HepG2 (cell line): ENCODE data around the gene GRIK1. TPM values are rescaled to one million over a fixed set of nuclear protein-coding genes. Genes with fewer than 3 reads are reported as not detected.

Experiments
- ATAC-seq: fragments of 200-7000 bp; cut with Tn5 transposase; 3 replicates; pipeline ENCODE4 v1.9.1; 2020; ENCODE audit warnings: mild to moderate bottlenecking, moderate library complexity
- BruUV-seq: library from RNA; stranded (reverse); fragments of 400-500 nt; replicated peaks from 2 replicates; lab custom pipeline; 2021; lab: Mats Ljungman, UMichigan
- CTCF ChIA-PET: fragments of 300-600 bp; formaldehyde crosslinking; extraction: SDS; loops from one replicate; lab custom pipeline; 2021; ENCODE audit warnings: low total read pairs, inconsistent platforms, low intra/inter-chr PET ratio; lab: Yijun Ruan, JAX
- POLR2A ChIA-PET: fragments of 350-600 bp; sonication (Branson Sonifier 250); formaldehyde crosslinking; loops from one replicate; lab custom pipeline; 2020; ENCODE audit warnings: antibody characterized with exemption, inconsistent platforms; lab: Yijun Ruan, JAX
- DNase-seq: peaks from one replicate; pipeline ENCODE4 v3.0.0-alpha.2; 2015; ENCODE audit warnings: low spot score
- FAIRE-seq: peaks from 3 replicates; lab custom pipeline; 2011; peaks lifted over from hg19 to GRCh38; lab: Jason Lieb, UNC
- H2AFZ ChIP-seq: one replicate; pipeline ENCODE4 v1.6.1; 2011; ENCODE audit warnings: low read length, inconsistent platforms
- H3K27ac ChIP-seq: fragments of 300-600 bp; 3 replicates; pipeline ENCODE4 v1.8.0; 2011; ENCODE audit warnings: mixed run types, mild to moderate bottlenecking, mixed read lengths, low read length, inconsistent platforms; ENCODE audit not compliant: insufficient read depth; ENCODE audit errors: extremely low read length
- H3K27me3 ChIP-seq, 2 experiments: fragments of 200-600 bp in 1 of 2; 2 replicates in 1 of 2; 3 replicates in 1 of 2; pipeline versions ENCODE4 v1.6.0 to v1.8.0; 2011; ENCODE audit warnings: low read length in 2 of 2, mild to moderate bottlenecking in 2 of 2, moderate library complexity in 2 of 2, inconsistent platforms in 1 of 2; ENCODE audit not compliant: insufficient read depth in 2 of 2, control insufficient read depth in 1 of 2
- H3K36me3 ChIP-seq, 2 experiments: fragments of 200-600 bp in 1 of 2; replicated peaks in 1 of 2; 2 replicates in 1 of 2; 3 replicates in 1 of 2; pipeline versions ENCODE4 v1.5.1 to v1.8.0; 2011; ENCODE audit warnings: low read length in 2 of 2, inconsistent platforms in 1 of 2; ENCODE audit not compliant: insufficient read depth in 2 of 2, control insufficient read depth in 1 of 2
- H3K4me1 ChIP-seq: 2 replicates; pipeline ENCODE4 v1.5.1; 2012; ENCODE audit warnings: low read length, inconsistent platforms; ENCODE audit not compliant: insufficient read depth
- H3K4me2 ChIP-seq: 2 replicates; pipeline ENCODE4 v1.6.0; 2011; ENCODE audit warnings: low read depth, low read length, inconsistent platforms
- H3K4me3 ChIP-seq, 3 experiments: fragments of 200-600 bp in 1 of 3; sonication (generic), shearing (Covaris generic) in 1 of 3; replicated peaks in 1 of 3; 2 replicates each; pipeline ENCODE4 v1.5.1; 2011 to 2016; ENCODE audit warnings: low read length in 3 of 3, inconsistent platforms in 2 of 3, low read depth in 2 of 3, mild to moderate bottlenecking in 2 of 3, control low read depth in 1 of 3, mixed read lengths in 1 of 3; ENCODE audit not compliant: insufficient read depth in 1 of 3
- H3K79me2 ChIP-seq: one replicate; pipeline ENCODE4 v1.6.1; 2011; ENCODE audit warnings: low read length, inconsistent platforms; ENCODE audit not compliant: insufficient read depth
- H3K9ac ChIP-seq: 2 replicates; pipeline ENCODE4 v1.6.0; 2011; ENCODE audit warnings: mild to moderate bottlenecking, low read depth, low read length, inconsistent platforms; ENCODE audit not compliant: insufficient read depth
- H3K9me3 ChIP-seq: 2 replicates; pipeline ENCODE4 v1.5.1; 2012; ENCODE audit warnings: mild to moderate bottlenecking, low read length
- H4K20me1 ChIP-seq: 2 replicates; pipeline ENCODE4 v1.6.0; 2011; ENCODE audit warnings: inconsistent platforms, mild to moderate bottlenecking, low read length, moderate library complexity; ENCODE audit not compliant: insufficient read depth
- CEBPG ChIP-seq: IDR thresholded peaks from 2 replicates; pipeline ENCODE4 v1.6.1; 2016
- MAFF ChIP-seq: IDR thresholded peaks from 2 replicates; pipeline ENCODE4 v1.6.1; 2011; ENCODE audit warnings: low read depth, low read length, improper control_type of control experiment
- MBNL3 ChIP-seq: fragments of 250-450 bp; sonication (Bioruptor Pico); conservative IDR thresholded peaks from 2 replicates; pipeline ENCODE4 v1.8.0; 2022; ENCODE audit warnings: mild to moderate bottlenecking, inconsistent platforms
- TEAD2 ChIP-seq: sonication (generic); formaldehyde crosslinking; IDR thresholded peaks from 2 replicates; pipeline ENCODE4 v1.9.0; 2021; ENCODE audit warnings: missing genetic modification reagents
- ZNF768 ChIP-seq: sonication (generic); formaldehyde crosslinking; IDR thresholded peaks from 2 replicates; pipeline ENCODE4 v1.4.0; 2020; ENCODE audit warnings: missing genetic modification reagents
- ZNF782 ChIP-seq: sonication (generic); formaldehyde crosslinking; IDR thresholded peaks from 2 replicates; pipeline ENCODE4 v1.4.0; 2020; ENCODE audit warnings: missing genetic modification reagents, mild to moderate bottlenecking, borderline replicate concordance
- ZSCAN31 ChIP-seq: sonication (generic); formaldehyde crosslinking; IDR thresholded peaks from 2 replicates; pipeline ENCODE4 v1.5.0; 2020; ENCODE audit warnings: low read depth, mild to moderate bottlenecking, missing genetic modification reagents
- in situ Hi-C: cut with HindIII; loops from 2 replicates; pipeline ENCODE4 v1.10.0; 2017; ENCODE audit warnings: low pct_unique_long_range_greater_than_20kb; ENCODE audit not compliant: extremely low pct_ligation_motif_present
- intact Hi-C: fragments of 100-400 bp; cut with micrococcal nuclease; formaldehyde crosslinking; loops from one replicate; pipeline ENCODE4 v1.10.0; 2022; ENCODE audit not compliant: unreplicated experiment
- polyA plus RNA-seq, 8 experiments: library from polyadenylated mRNA; depleted of rRNA in 3 of 8; stranded (reverse) in 7 of 8; unstranded in 1 of 8; fragments of >200 nt; fragmentation: Illumina TruSeq in 4 of 8; extraction: Trizol in 4 of 8; gene quantifications; 2 replicates each; pipeline versions ENCODE4 v1.2.1 to v1.2.3, GENCODE V29; 2011 to 2016; ENCODE audit warnings: low read depth in 4 of 8, missing spikeins in 1 of 8, mixed read lengths in 1 of 8; ENCODE audit not compliant: insufficient read depth in 1 of 8
- total RNA-seq, 5 experiments: library from RNA; depleted of rRNA; stranded (reverse); fragments of >200 nt; fragmentation: Illumina TruSeq; extraction: Trizol; gene quantifications; 2 replicates each; pipeline ENCODE4 v1.2.3, GENCODE V29; 2016; ENCODE audit warnings: low read depth in 1 of 5
- TF ChIP-seq, protein P1 (sequence below): sonication (generic); formaldehyde crosslinking; IDR thresholded peaks from 2 replicates; pipeline ENCODE4 v1.5.0; 2020; ENCODE audit warnings: mild to moderate bottlenecking, missing genetic modification reagents
- TF ChIP-seq, protein P2 (sequence below): sonication (generic); formaldehyde crosslinking; IDR thresholded peaks from 2 replicates; pipeline ENCODE4 v1.4.0; 2020; ENCODE audit warnings: missing genetic modification reagents
- TF ChIP-seq, protein P3 (sequence below): IDR thresholded peaks from 2 replicates; pipeline ENCODE4 v1.6.1; 2016
- TF ChIP-seq, protein P4 (sequence below): conservative IDR thresholded peaks from 2 replicates; pipeline ENCODE4 v1.6.1; 2018; ENCODE audit warnings: missing genetic modification reagents

The GRIK1 gene
- total and polyA plus RNA-seq, 2 of the 13 experiments (the other 11 are each of a cell fraction or from before 2014, with no cell fraction given) = not detected

DNA sequence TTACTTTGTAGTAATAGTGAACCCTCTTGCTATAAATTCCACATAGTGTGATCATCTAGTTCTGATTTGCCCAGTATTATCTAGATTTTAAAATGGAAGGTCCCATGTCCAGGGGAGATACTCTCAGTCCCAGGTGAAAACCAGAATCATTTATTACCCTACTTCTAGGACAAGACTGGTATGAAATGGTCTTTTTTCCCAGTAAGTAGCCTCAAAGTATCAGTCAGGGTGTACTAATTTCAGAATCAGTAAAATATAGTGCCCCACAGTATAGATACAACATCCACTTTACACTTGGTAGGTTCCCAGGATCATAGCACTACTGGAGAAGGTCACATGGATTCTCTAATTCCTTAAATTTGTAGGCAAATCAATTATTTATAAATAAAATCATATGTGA is 318.3 kb downstream of the GRIK1 start:
- Histone ChIP-seq H3K9me3 (no peaks in the 10 kb centered on the region), H3K36me3 (no peaks in the 10 kb centered on the region), H3K79me2 (no peaks in the 10 kb centered on the region), H4K20me1 (no peaks in the 10 kb centered on the region), H3K9ac (no peak overlapping the region), H2AFZ (no peak overlapping the region), H3K27ac (no peak overlapping the region), H3K4me3 (no peak overlapping the region), H3K4me1 (no peaks in the 10 kb centered on the region), H3K4me2 (no peak overlapping the region), H3K27me3 (no peaks in the 10 kb centered on the region)
- in situ Hi-C loops (no loop called here), intact Hi-C loops (no loop called here)
- TF ChIP-seq ZNF768 = no peak
- TF ChIP-seq, protein P1, sequence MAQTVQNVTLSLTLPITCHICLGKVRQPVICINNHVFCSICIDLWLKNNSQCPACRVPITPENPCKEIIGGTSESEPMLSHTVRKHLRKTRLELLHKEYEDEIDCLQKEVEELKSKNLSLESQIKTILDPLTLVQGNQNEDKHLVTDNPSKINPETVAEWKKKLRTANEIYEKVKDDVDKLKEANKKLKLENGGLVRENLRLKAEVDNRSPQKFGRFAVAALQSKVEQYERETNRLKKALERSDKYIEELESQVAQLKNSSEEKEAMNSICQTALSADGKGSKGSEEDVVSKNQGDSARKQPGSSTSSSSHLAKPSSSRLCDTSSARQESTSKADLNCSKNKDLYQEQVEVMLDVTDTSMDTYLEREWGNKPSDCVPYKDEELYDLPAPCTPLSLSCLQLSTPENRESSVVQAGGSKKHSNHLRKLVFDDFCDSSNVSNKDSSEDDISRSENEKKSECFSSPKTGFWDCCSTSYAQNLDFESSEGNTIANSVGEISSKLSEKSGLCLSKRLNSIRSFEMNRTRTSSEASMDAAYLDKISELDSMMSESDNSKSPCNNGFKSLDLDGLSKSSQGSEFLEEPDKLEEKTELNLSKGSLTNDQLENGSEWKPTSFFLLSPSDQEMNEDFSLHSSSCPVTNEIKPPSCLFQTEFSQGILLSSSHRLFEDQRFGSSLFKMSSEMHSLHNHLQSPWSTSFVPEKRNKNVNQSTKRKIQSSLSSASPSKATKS (CRISPR knock-in tag) = no peak
- TF ChIP-seq, protein P2, sequence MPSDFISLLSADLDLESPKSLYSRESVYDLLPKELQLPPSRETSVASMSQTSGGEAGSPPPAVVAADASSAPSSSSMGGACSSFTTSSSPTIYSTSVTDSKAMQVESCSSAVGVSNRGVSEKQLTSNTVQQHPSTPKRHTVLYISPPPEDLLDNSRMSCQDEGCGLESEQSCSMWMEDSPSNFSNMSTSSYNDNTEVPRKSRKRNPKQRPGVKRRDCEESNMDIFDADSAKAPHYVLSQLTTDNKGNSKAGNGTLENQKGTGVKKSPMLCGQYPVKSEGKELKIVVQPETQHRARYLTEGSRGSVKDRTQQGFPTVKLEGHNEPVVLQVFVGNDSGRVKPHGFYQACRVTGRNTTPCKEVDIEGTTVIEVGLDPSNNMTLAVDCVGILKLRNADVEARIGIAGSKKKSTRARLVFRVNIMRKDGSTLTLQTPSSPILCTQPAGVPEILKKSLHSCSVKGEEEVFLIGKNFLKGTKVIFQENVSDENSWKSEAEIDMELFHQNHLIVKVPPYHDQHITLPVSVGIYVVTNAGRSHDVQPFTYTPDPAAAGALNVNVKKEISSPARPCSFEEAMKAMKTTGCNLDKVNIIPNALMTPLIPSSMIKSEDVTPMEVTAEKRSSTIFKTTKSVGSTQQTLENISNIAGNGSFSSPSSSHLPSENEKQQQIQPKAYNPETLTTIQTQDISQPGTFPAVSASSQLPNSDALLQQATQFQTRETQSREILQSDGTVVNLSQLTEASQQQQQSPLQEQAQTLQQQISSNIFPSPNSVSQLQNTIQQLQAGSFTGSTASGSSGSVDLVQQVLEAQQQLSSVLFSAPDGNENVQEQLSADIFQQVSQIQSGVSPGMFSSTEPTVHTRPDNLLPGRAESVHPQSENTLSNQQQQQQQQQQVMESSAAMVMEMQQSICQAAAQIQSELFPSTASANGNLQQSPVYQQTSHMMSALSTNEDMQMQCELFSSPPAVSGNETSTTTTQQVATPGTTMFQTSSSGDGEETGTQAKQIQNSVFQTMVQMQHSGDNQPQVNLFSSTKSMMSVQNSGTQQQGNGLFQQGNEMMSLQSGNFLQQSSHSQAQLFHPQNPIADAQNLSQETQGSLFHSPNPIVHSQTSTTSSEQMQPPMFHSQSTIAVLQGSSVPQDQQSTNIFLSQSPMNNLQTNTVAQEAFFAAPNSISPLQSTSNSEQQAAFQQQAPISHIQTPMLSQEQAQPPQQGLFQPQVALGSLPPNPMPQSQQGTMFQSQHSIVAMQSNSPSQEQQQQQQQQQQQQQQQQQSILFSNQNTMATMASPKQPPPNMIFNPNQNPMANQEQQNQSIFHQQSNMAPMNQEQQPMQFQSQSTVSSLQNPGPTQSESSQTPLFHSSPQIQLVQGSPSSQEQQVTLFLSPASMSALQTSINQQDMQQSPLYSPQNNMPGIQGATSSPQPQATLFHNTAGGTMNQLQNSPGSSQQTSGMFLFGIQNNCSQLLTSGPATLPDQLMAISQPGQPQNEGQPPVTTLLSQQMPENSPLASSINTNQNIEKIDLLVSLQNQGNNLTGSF = no peak
- TF ChIP-seq MAFF = no peak
- TF ChIP-seq TEAD2 = no peak
- TF ChIP-seq, protein P3, sequence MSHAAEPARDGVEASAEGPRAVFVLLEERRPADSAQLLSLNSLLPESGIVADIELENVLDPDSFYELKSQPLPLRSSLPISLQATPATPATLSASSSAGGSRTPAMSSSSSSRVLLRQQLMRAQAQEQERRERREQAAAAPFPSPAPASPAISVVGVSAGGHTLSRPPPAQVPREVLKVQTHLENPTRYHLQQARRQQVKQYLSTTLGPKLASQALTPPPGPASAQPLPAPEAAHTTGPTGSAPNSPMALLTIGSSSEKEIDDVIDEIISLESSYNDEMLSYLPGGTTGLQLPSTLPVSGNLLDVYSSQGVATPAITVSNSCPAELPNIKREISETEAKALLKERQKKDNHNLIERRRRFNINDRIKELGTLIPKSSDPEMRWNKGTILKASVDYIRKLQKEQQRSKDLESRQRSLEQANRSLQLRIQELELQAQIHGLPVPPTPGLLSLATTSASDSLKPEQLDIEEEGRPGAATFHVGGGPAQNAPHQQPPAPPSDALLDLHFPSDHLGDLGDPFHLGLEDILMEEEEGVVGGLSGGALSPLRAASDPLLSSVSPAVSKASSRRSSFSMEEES = no peak
- no peak for TF ChIP-seq CEBPG
- no peak for TF ChIP-seq MBNL3 (CRISPR knock-in tag)
- TF ChIP-seq ZNF782 = no peak
- TF ChIP-seq, protein P4, sequence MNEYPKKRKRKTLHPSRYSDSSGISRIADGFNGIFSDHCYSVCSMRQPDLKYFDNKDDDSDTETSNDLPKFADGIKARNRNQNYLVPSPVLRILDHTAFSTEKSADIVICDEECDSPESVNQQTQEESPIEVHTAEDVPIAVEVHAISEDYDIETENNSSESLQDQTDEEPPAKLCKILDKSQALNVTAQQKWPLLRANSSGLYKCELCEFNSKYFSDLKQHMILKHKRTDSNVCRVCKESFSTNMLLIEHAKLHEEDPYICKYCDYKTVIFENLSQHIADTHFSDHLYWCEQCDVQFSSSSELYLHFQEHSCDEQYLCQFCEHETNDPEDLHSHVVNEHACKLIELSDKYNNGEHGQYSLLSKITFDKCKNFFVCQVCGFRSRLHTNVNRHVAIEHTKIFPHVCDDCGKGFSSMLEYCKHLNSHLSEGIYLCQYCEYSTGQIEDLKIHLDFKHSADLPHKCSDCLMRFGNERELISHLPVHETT (CRISPR knock-in tag) = no peak
- no peak for TF ChIP-seq ZSCAN31 (CRISPR knock-in tag)
- POLR2A ChIA-PET = no interaction called here
- DNase-seq (no peak), ATAC-seq (no peak), FAIRE-seq (no peak)
- BruUV-seq = no TSS peak
- CTCF ChIA-PET = no interaction called here
